ENCODE data around the gene NFIB.

DNA sequence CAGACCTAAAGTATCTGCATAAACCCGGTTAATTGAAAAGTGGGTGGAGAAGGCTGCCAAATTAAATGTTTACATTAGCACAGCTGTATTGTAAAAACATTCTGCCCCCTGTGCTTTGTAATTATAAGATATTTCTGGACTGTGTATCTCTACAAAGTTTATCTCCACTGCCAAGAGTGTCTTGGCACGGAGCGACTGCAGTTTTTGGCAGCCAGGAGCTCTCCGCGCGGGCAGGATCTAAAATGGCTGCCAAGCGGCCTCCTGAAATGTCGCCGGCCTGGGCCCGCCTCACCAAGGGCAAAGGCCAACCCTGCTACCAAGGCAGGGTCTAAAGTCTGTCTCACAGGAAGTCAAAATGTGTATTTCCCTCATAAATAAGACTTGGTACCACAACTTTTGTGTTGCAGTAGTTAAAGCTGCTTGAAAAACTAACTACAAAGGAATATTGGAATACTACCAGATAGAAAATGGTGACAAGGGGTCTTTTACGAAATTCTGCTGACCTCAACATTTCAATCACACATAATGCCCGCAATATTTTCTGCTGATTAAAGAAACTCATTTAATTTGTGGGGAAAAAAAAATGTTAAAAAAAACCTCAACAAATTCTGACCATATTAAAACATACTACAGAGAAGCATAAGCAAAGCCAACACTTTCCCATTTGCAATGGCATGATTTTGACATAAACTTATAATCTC lies 110.4 kb downstream of the NFIB start:
- TF ChIP-seq EZH2 (IDR thresholded peaks at IDR 0.05; ENCODE audit: borderline replicate concordance, control insufficient read depth, low read depth, low read length) (no peak), POLR2A (IDR thresholded peaks at IDR 0.05; ENCODE audit: low read depth, low read length) (no peak), ESRRA (IDR thresholded peaks at IDR 0.05; ENCODE audit: low read length) (no peak), POLR2AphosphoS5 (IDR thresholded peaks at IDR 0.05; ENCODE audit: low read length) (no peak), BHLHE40 (IDR thresholded peaks at IDR 0.05; ENCODE audit: borderline replicate concordance in 1 of 2, low read depth in 2 of 2, low read length in 1 of 2) (no peak)
- TF ChIP-seq, protein P1, sequence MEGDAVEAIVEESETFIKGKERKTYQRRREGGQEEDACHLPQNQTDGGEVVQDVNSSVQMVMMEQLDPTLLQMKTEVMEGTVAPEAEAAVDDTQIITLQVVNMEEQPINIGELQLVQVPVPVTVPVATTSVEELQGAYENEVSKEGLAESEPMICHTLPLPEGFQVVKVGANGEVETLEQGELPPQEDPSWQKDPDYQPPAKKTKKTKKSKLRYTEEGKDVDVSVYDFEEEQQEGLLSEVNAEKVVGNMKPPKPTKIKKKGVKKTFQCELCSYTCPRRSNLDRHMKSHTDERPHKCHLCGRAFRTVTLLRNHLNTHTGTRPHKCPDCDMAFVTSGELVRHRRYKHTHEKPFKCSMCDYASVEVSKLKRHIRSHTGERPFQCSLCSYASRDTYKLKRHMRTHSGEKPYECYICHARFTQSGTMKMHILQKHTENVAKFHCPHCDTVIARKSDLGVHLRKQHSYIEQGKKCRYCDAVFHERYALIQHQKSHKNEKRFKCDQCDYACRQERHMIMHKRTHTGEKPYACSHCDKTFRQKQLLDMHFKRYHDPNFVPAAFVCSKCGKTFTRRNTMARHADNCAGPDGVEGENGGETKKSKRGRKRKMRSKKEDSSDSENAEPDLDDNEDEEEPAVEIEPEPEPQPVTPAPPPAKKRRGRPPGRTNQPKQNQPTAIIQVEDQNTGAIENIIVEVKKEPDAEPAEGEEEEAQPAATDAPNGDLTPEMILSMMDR (IDR thresholded peaks at IDR 0.05 in 2 of 3, conservative IDR thresholded peaks at IDR 0.05 in 1 of 3; ENCODE audit: control insufficient read depth in 2 of 3, extremely low read depth in 1 of 3, insufficient read depth in 1 of 3, low read depth in 3 of 3, low read length in 3 of 3) = no peak

Data from GM12878 (cell line).